ENCODE data around the gene BRD9. TPM values are rescaled to one million over a fixed set of nuclear protein-coding genes. Genes with fewer than 3 reads are reported as not detected.

BRD9 gene
- total RNA-seq, 2 donors from 2014 or later, result 65.2 to 72.5 TPM

GRCh38 chr5:900781-901180, 8.2 kb upstream of the BRD9 start:
- H3K27me3 Mint-ChIP-seq, result no peaks in the 10 kb centered on the region
- ATAC-seq (replicated peaks), result no peak
- H3K4me3 Mint-ChIP-seq, result no peak overlapping the region
- H3K9me3 Mint-ChIP-seq, result no peaks in the 10 kb centered on the region
- peaks cover 26% of the 10 kb centered on the region for H3K36me3 Mint-ChIP-seq (ENCODE audit: low read depth)
- H3K27ac Mint-ChIP-seq, result no peak overlapping the region
- peaks cover 5% of the 10 kb centered on the region for H3K4me1 Mint-ChIP-seq

GRCh38 chr5:893711-894110, 1.1 kb upstream of the BRD9 start:
- peak overlapping the region; percentile 76 for H3K4me3 Mint-ChIP-seq
- no peaks in the 10 kb centered on the region for H3K9me3 Mint-ChIP-seq
- H3K36me3 Mint-ChIP-seq (ENCODE audit: low read depth), result peaks cover 45% of the 10 kb centered on the region
- H3K4me1 Mint-ChIP-seq, result peaks cover 6% of the 10 kb centered on the region
- H3K27ac Mint-ChIP-seq, result no peak overlapping the region
- ATAC-seq (replicated peaks), result no peak
- H3K27me3 Mint-ChIP-seq, result no peaks in the 10 kb centered on the region

DNA sequence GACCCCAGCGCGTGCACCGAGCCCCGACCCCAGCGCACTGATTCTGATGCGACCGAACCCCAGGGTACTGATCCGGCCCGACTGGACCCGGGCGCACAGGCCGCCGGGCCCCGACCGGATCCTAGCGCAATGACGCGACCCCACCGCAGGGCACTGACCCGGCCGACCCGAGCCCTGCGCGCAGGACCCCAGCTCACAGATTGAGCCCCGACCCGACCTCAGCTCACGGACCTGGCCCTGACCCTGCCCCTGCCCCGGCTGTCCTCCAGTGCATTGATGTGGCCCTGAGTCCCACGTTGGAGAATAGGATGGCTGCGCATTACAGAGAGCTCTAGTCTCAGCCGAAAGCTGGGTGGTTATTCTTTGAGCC, 521 bp upstream of the BRD9 start:
- Mint-ChIP-seq H3K27me3 (no peaks in the 10 kb centered on the region), H3K4me3 (peak overlapping the region; percentile 76), H3K9me3 (no peaks in the 10 kb centered on the region), H3K4me1 (peaks cover 10% of the 10 kb centered on the region), H3K27ac (no peak overlapping the region), H3K36me3 (ENCODE audit: low read depth) (peaks cover 51% of the 10 kb centered on the region)
- peak; percentile 13 for ATAC-seq (replicated peaks)

DNA sequence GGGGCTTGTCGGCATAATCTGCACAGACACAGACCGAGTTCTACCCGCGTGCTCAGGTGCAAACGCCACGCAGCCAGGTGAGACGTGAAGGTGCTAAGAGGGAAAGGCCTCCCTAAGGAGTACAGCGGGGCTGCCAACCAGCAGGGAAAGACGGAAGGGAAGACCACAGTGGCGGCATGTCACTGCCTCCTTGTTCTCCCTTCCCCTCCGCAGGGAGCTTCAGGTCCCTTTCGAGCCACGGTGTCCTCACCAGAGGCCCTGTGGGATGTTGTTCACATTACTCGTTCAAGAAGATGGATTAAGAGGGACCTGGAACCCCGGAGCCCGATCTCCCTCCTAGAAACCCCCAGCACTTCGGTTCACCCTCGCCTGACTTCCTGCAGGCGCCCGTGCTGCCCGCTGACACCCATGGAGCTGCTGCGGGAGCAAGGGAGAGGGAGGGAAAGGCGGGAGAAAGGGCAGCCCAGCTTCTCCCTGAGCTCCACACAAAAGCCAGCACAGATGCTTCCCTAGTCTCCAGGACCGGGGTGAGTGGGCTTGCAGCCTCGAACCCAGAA, 686 bp downstream of the BRD9 start:
- Mint-ChIP-seq H3K27ac (peak overlapping the region; percentile 93), H3K27me3 (no peaks in the 10 kb centered on the region), H3K9me3 (no peaks in the 10 kb centered on the region), H3K36me3 (ENCODE audit: low read depth) (peaks cover 63% of the 10 kb centered on the region), H3K4me1 (peaks cover 15% of the 10 kb centered on the region), H3K4me3 (peak overlapping the region; percentile 94)
- peak; percentile 18 for ATAC-seq (replicated peaks)

- H3K4me3 Mint-ChIP-seq, result peak overlapping the region; percentile 94
- peaks cover 15% of the 10 kb centered on the region for H3K4me1 Mint-ChIP-seq
- no peak for ATAC-seq (replicated peaks)
- no peaks in the 10 kb centered on the region for H3K27me3 Mint-ChIP-seq
- H3K9me3 Mint-ChIP-seq, result no peaks in the 10 kb centered on the region
- H3K27ac Mint-ChIP-seq, result peak overlapping the region; percentile 93
- H3K36me3 Mint-ChIP-seq (ENCODE audit: low read depth), result peaks cover 70% of the 10 kb centered on the region
Measured at GRCh38 chr5:891117-891836, 1.3 kb downstream of the BRD9 start.

- H3K27ac Mint-ChIP-seq, result peak overlapping the region; percentile 85
- ATAC-seq (replicated peaks), result no peak
- H3K4me1 Mint-ChIP-seq, result peaks cover 15% of the 10 kb centered on the region
- no peaks in the 10 kb centered on the region for H3K27me3 Mint-ChIP-seq
- H3K4me3 Mint-ChIP-seq, result peak overlapping the region; percentile 46
- no peaks in the 10 kb centered on the region for H3K9me3 Mint-ChIP-seq
- H3K36me3 Mint-ChIP-seq (ENCODE audit: low read depth), result peaks cover 79% of the 10 kb centered on the region
Measured at GRCh38 chr5:889075-889710, 3.4 kb downstream of the BRD9 start.

GRCh38 chr5:888638-889035, 4.0 kb downstream of the BRD9 start:
- H3K4me1 Mint-ChIP-seq, result peaks cover 15% of the 10 kb centered on the region
- no peaks in the 10 kb centered on the region for H3K27me3 Mint-ChIP-seq
- peak overlapping the region; percentile 85 for H3K27ac Mint-ChIP-seq
- H3K36me3 Mint-ChIP-seq (ENCODE audit: low read depth), result peaks cover 85% of the 10 kb centered on the region
- no peaks in the 10 kb centered on the region for H3K9me3 Mint-ChIP-seq
- no peak for ATAC-seq (replicated peaks)
- H3K4me3 Mint-ChIP-seq, result peak overlapping the region; percentile 46

GRCh38 chr5:887947-888637, 4.5 kb downstream of the BRD9 start:
- Mint-ChIP-seq H3K27ac (peak overlapping the region; percentile 85), H3K9me3 (no peaks in the 10 kb centered on the region), H3K27me3 (no peaks in the 10 kb centered on the region), H3K4me3 (peak overlapping the region; percentile 46), H3K4me1 (peaks cover 19% of the 10 kb centered on the region), H3K36me3 (ENCODE audit: low read depth) (peaks cover 90% of the 10 kb centered on the region)
- no peak for ATAC-seq (replicated peaks)

- Mint-ChIP-seq H3K27me3 (no peaks in the 10 kb centered on the region), H3K9me3 (peaks cover 11% of the 10 kb centered on the region), H3K4me3 (no peak overlapping the region), H3K4me1 (peaks cover 31% of the 10 kb centered on the region), H3K27ac (no peak overlapping the region), H3K36me3 (ENCODE audit: low read depth) (peaks cover 100% of the 10 kb centered on the region)
- ATAC-seq (replicated peaks), result no peak
Measured at GRCh38 chr5:886716-887325, 5.8 kb downstream of the BRD9 start.

DNA sequence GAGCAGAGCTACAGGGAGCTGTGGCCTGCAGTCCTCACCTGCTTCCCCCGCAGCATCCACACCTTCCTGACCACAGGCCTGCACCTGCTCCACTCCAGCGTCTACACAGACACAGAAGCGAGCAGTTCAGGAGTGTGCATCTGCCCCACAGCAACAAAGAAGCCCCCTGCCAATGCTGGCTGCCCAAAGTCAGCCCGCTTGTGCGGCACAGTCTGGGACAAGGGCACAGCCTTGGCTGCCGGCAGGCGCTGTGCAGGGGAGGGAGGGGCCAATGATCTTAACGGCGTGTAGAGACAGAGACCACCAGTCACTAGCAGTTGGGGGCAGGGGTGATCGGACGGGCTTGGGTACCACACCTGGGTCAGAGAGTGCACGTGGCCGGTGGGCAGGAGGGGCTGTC, 6.6 kb downstream of the BRD9 start:
- no peak for ATAC-seq (replicated peaks)
- Mint-ChIP-seq H3K4me3 (no peak overlapping the region), H3K36me3 (ENCODE audit: low read depth) (peaks cover 100% of the 10 kb centered on the region), H3K4me1 (peaks cover 26% of the 10 kb centered on the region), H3K27ac (no peak overlapping the region), H3K27me3 (no peaks in the 10 kb centered on the region), H3K9me3 (peaks cover 11% of the 10 kb centered on the region)

- H3K27me3 Mint-ChIP-seq, result no peaks in the 10 kb centered on the region
- H3K4me3 Mint-ChIP-seq, result no peak overlapping the region
- H3K27ac Mint-ChIP-seq, result no peak overlapping the region
- peaks cover 11% of the 10 kb centered on the region for H3K9me3 Mint-ChIP-seq
- ATAC-seq (replicated peaks), result no peak
- H3K4me1 Mint-ChIP-seq, result peaks cover 26% of the 10 kb centered on the region
- H3K36me3 Mint-ChIP-seq (ENCODE audit: low read depth), result peaks cover 100% of the 10 kb centered on the region
Measured at GRCh38 chr5:885529-885928, 7.1 kb downstream of the BRD9 start.

GRCh38 chr5:885127-885442, 7.5 kb downstream of the BRD9 start:
- Mint-ChIP-seq H3K4me1 (peaks cover 26% of the 10 kb centered on the region), H3K27ac (no peak overlapping the region), H3K36me3 (ENCODE audit: low read depth) (peaks cover 97% of the 10 kb centered on the region), H3K4me3 (no peak overlapping the region), H3K9me3 (peaks cover 11% of the 10 kb centered on the region), H3K27me3 (no peaks in the 10 kb centered on the region)
- ATAC-seq (replicated peaks), result no peak

DNA sequence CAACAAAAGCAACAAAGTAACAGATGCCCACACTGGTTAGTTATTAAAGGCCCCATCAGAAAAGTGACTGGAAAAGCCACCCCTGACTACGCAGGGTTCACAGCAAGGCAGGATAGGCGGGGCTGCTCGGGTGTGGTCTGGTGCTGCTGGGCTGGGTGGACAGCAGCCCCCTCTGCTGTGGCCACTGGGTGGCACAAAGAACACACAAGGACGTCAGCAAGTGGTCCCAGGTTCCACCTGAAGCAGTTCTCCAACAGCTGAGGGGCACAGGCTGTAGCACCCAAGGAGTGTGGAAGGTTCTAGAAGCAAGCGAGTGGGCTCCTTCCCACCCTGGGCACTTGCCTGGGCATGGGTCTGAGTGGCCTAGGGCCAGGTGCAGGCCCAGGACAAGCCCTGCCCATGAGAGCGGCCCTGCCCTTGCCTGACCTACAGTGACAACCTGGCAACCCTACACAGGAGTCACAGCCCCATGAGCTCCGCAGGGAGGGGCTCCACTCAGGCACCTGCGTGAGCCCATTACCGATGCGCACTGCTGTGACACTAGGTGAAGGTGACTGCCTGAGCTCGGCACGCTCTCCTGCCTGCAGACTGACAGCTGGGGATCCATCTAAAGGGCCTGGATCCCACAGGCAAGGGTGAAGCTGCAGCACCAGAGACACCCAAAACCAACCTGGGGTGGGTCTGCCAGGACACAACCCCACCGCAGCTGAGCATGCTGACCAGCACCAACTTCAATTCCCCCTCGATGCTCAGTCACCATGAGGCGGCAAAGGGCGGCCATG, 8.1 kb downstream of the BRD9 start:
- Mint-ChIP-seq H3K4me3 (no peak overlapping the region), H3K27ac (no peak overlapping the region), H3K9me3 (peaks cover 11% of the 10 kb centered on the region), H3K36me3 (ENCODE audit: low read depth) (peaks cover 91% of the 10 kb centered on the region), H3K4me1 (peaks cover 26% of the 10 kb centered on the region), H3K27me3 (no peaks in the 10 kb centered on the region)
- ATAC-seq (replicated peaks), result no peak

Data from activated T-helper 17 cell treated with anti-CD3 and anti-CD28 coated beads, Interleukin-2, amount 50 U/mL, for 72 hours (primary cell).